ENCODE results near the gene SPRR2G. TPM values are rescaled to one million over a fixed set of nuclear protein-coding genes. Genes with fewer than 3 reads are reported as not detected.
A peak's percentile ranks its signal among the peaks of the same experiment; 100 is the strongest.
"Not testable (repeated sequence)": the region's sequence is repeated elsewhere in the genome, so short reads cannot be mapped to it uniquely, and the experiment has no call there.

Gene SPRR2G
- total and polyA plus RNA-seq, 2 of the 8 experiments (the other 6 are each of a cell fraction or from before 2014, with no cell fraction given): not detected

GRCh38 chr1:153188301-153188700 lies 37.6 kb upstream of the SPRR2G start:
- H3K14ac ChIP-seq (ENCODE audit: insufficient read length); H3K79me1 ChIP-seq (ENCODE audit: low read depth, low read length); H2BK20ac ChIP-seq (ENCODE audit: low read length); H3K36me3 ChIP-seq (ENCODE audit: control insufficient read depth in 2 of 4, insufficient read depth in 4 of 4, low read length in 3 of 4); FAIRE-seq; H2BK5ac ChIP-seq (ENCODE audit: low read depth, low read length); H3K56ac ChIP-seq (replicated peaks; ENCODE audit: insufficient read length, low read depth, low read length); POLR2A ChIA-PET (ENCODE audit: partially characterized antibody); H3K4me3 ChIP-seq (ENCODE audit: extremely low read depth in 1 of 4, insufficient read depth in 2 of 4, low read depth in 3 of 4, low read length in 4 of 4); H3K18ac ChIP-seq (ENCODE audit: extremely low read depth, low read length); H2BK12ac ChIP-seq (ENCODE audit: low read depth, low read length); H3K23me2 ChIP-seq (ENCODE audit: low read depth, low read length); H4K20me1 ChIP-seq (replicated peaks in 1 of 2; ENCODE audit: control insufficient read depth in 1 of 2, insufficient read depth in 2 of 2, low read length in 2 of 2); H2BK15ac ChIP-seq (ENCODE audit: low read length); H3K4me1 ChIP-seq (replicated peaks in 1 of 4; ENCODE audit: control insufficient read depth in 3 of 4, insufficient read depth in 4 of 4, low read length in 3 of 4); H3K9me3 ChIP-seq (ENCODE audit: insufficient read depth in 2 of 2, low read depth in 1 of 2, low read length in 1 of 2); H3K27me3 ChIP-seq (replicated peaks in 1 of 4; ENCODE audit: control insufficient read depth in 3 of 4, extremely low read depth in 1 of 4, insufficient read depth in 3 of 4, low read length in 3 of 4); H3K4me2 ChIP-seq (ENCODE audit: insufficient read depth in 1 of 2, low read depth in 2 of 2, low read length in 2 of 2); H3K79me2 ChIP-seq (ENCODE audit: control insufficient read depth in 1 of 2, insufficient read depth in 2 of 2, low read length in 2 of 2); H3K23ac ChIP-seq (ENCODE audit: insufficient read length); H3K4ac ChIP-seq (replicated peaks; ENCODE audit: insufficient read length, low read depth, low read length); H3K27ac ChIP-seq (ENCODE audit: low read depth, low read length); H4K5ac ChIP-seq (ENCODE audit: insufficient read length, low read depth, low read length); H4K91ac ChIP-seq (replicated peaks; ENCODE audit: insufficient read length, low read length); H2BK120ac ChIP-seq (replicated peaks; ENCODE audit: low read depth, low read length); H3K9ac ChIP-seq (replicated peaks in 1 of 4; ENCODE audit: extremely low read depth in 1 of 4, low read depth in 3 of 4, low read length in 3 of 4); DNase-seq (ENCODE audit: low read depth in 1 of 2, low spot score in 2 of 2); H2AFZ ChIP-seq (ENCODE audit: low read length): not testable (repeated sequence)
- WGBS, 2 experiments (ENCODE audit: extremely low coverage in 1 of 2, insufficient coverage in 1 of 2, insufficient read length in 1 of 2, insufficient replicate concordance in 2 of 2, low coverage in 1 of 2, low lambda C conversion rate in 2 of 2, missing lambda C conversion rate in 1 of 2): 95% methylated on average over 4 of the region's 4 CpGs; no CpG with 5 or more reads in 1 of the 2 experiments
- Histone ChIP-seq H4K8ac (ENCODE audit: extremely low read depth, insufficient read depth, low read length) (peak overlapping the region; percentile 11; the same call in 1 of the 2 replicates), H2AK5ac (ENCODE audit: low read depth, low read length) (0 out of 2 replicates have a peak overlapping the region, but pooled peaks have one; percentile 13)
- CTCF ChIA-PET (ENCODE audit: partially characterized antibody): interaction anchor here (1.0 to 10.6 kb wide), 7 partner anchors 8 to 316 kb away, joined by 3 to 200 read pairs (median 3); no protein-coding TSS in a partner anchor

Measured in H1 (cell line).